Hair follicular keratinocyte (primary cell): ENCODE data around the gene OR14A2. TPM values are rescaled to one million over a fixed set of nuclear protein-coding genes. Genes with fewer than 3 reads are reported as not detected.

Experiments
- total RNA-seq: library from RNA; depleted of rRNA; stranded (reverse); fragments of >200 nt; gene quantifications from 2 replicates; pipeline ENCODE4 v1.2.3, GENCODE V29; 2015

Gene OR14A2
- not detected in 2 replicates for total RNA-seq

GRCh38 chr1:247748041-247748440 lies at the start of gene OR14A2:
OR14A2 (minus strand) TSS chr1:247748141.

GRCh38 chr1:247760456-247760855 lies 12.5 kb upstream of the OR14A2 start, which contains the start of gene OR1C1:
OR1C1 (minus strand) TSS chr1:247760556; CDS start chr1:247758406, 2,150 bp downstream.

GRCh38 chr1:247738315-247738714 lies 9.6 kb downstream of the OR14A2 start, which contains the start of gene OR14K1:
OR14K1 (plus strand) TSS chr1:247738615; CDS start chr1:247738615, 0 bp downstream.

GRCh38 chr1:247716546-247716945 lies 31.4 kb downstream of the OR14A2 start, which contains the start of gene OR6F1:
OR6F1 (minus strand) TSS chr1:247716646; CDS start chr1:247712755, 3,891 bp downstream.

GRCh38 chr1:247679639-247680038 lies 68.3 kb downstream of the OR14A2 start, which contains the start of gene OR13G1:
OR13G1 (minus strand) TSS chr1:247679739; CDS start chr1:247673041, 6,698 bp downstream.

Other genes starting within 250 kb of the OR14A2 start
- gene OR2C3, start 211.7 kb downstream of the OR14A2 start, total RNA-seq: not detected in 2 replicates
- not detected in 2 replicates for gene GCSAML, start 199.0 kb downstream of the OR14A2 start, total RNA-seq
- not detected in 2 replicates for gene OR2G2, start 159.8 kb downstream of the OR14A2 start, total RNA-seq
- gene OR2G3, start 142.6 kb downstream of the OR14A2 start, total RNA-seq: not detected in 2 replicates
- gene OR13G1, start 68.4 kb downstream of the OR14A2 start, total RNA-seq: not detected in 2 replicates
- gene OR6F1, start 31.5 kb downstream of the OR14A2 start, total RNA-seq: not detected in 2 replicates
- not detected in 2 replicates for gene OR14K1, start 9.5 kb downstream of the OR14A2 start, total RNA-seq
- not detected in 2 replicates for gene OR1C1, start 12.4 kb upstream of the OR14A2 start, total RNA-seq
- gene OR14A16, start 76.0 kb upstream of the OR14A2 start, total RNA-seq: not detected in 2 replicates
- not detected in 2 replicates for gene OR11L1, start 93.8 kb upstream of the OR14A2 start, total RNA-seq
- gene TRIM58, start 109.0 kb upstream of the OR14A2 start, total RNA-seq: 2.3 TPM in 2 replicates
- gene OR2W3, start 147.4 kb upstream of the OR14A2 start, total RNA-seq: 0.86 TPM in 1 of 2 replicates, not detected in the other
- gene OR2T8, start 172.1 kb upstream of the OR14A2 start, total RNA-seq: not detected in 2 replicates
- gene OR2AJ1, start 176.7 kb upstream of the OR14A2 start, total RNA-seq: not detected in 2 replicates
- not detected in 2 replicates for gene OR2L8, start 200.7 kb upstream of the OR14A2 start, total RNA-seq
- gene OR2AK2, start 217.1 kb upstream of the OR14A2 start, total RNA-seq: not detected in 2 replicates